OCI-LY3 (cell line): ENCODE measurements around the gene HOXB6.

Experiments
- H2AFZ ChIP-seq: fragments of 200-600, 300-600 bp; shearing (Covaris generic); 2 replicates; pipeline ENCODE4 v1.6.0; 2014; ENCODE audit warnings: antibody characterized with exemption, low read depth, low read length
- H3K27ac ChIP-seq: fragments of 200-600, 300-600 bp; sonication (generic); 2 replicates; pipeline ENCODE4 v1.5.1; 2014; ENCODE audit warnings: mild to moderate bottlenecking, low read length, moderate library complexity, mixed read lengths
- H3K27me3 ChIP-seq: fragments of 200-600, 300-600 bp; sonication (generic); 2 replicates; pipeline ENCODE4 v1.6.1; 2014; ENCODE audit warnings: low read depth, low read length, mixed read lengths
- H3K36me3 ChIP-seq: fragments of 200-600, 300-600 bp; sonication (generic); replicated peaks from 2 replicates; pipeline ENCODE3; 2014; ENCODE audit warnings: low read depth, low read length, mixed read lengths
- H3K4me1 ChIP-seq: fragments of 300-600, 200-600 bp; sonication (generic); 2 replicates; pipeline ENCODE4 v1.6.1; 2014; ENCODE audit warnings: low read length, mixed read lengths
- H3K4me2 ChIP-seq: fragments of 200-600, 300-600 bp; sonication (generic); 2 replicates; pipeline ENCODE4 v1.6.1; 2014; ENCODE audit warnings: low read length, mixed read lengths
- H3K4me3 ChIP-seq: fragments of 300-600, 200-600 bp; sonication (generic); 2 replicates; pipeline ENCODE4 v1.5.1; 2014; ENCODE audit warnings: antibody characterized with exemption, mild to moderate bottlenecking, low read length, moderate library complexity
- H3K79me2 ChIP-seq: fragments of 300-600, 200-600 bp; shearing (Covaris generic); 2 replicates; pipeline ENCODE4 v1.6.1; 2014; ENCODE audit warnings: mild to moderate bottlenecking, low read length, mixed read lengths
- H3K9ac ChIP-seq: fragments of 300-600, 200-600 bp; shearing (Covaris generic); 2 replicates; pipeline ENCODE4 v1.6.0; 2014; ENCODE audit warnings: mild to moderate bottlenecking, low read length, moderate library complexity
- H3K9me3 ChIP-seq: fragments of 200-600, 300-600 bp; shearing (Covaris generic); 2 replicates; pipeline ENCODE4 v1.6.1; 2014; ENCODE audit warnings: low read length, mixed read lengths; ENCODE audit not compliant: insufficient read depth
- H4K20me1 ChIP-seq: fragments of 200-600, 300-600 bp; sonication (generic); 2 replicates; pipeline ENCODE4 v1.6.1; 2016; ENCODE audit warnings: low read length, mixed read lengths; ENCODE audit not compliant: insufficient read depth
- CTCF ChIP-seq: fragments of 200-600, 300-600 bp; sonication (generic); IDR thresholded peaks from 2 replicates; pipeline ENCODE4 v1.5.1; 2014; ENCODE audit warnings: antibody characterized with exemption, low read length, low read depth
- EZH2phosphoT487 ChIP-seq: fragments of 200-600 bp; shearing (Covaris generic); IDR thresholded peaks from 2 replicates; pipeline ENCODE4 v1.6.1; 2018; ENCODE audit warnings: antibody characterized with exemption, mixed run types, low read depth

The HOXB6 gene

GRCh38 chr17:48586355-48587258, 18.2 kb downstream of the HOXB6 start:
- no peaks in the 10 kb centered on the region for H3K36me3 ChIP-seq
- H3K9ac ChIP-seq = peak overlapping the region; percentile 71
- no peaks in the 10 kb centered on the region for H3K9me3 ChIP-seq
- peak overlapping the region; percentile 95 for H3K4me3 ChIP-seq
- peak overlapping the region; percentile 44; the same call in 1 of the 2 replicates for H2AFZ ChIP-seq
- peaks cover 5% of the 10 kb centered on the region; the same call in 1 of the 2 replicates for H3K79me2 ChIP-seq
- no peaks in the 10 kb centered on the region for H4K20me1 ChIP-seq
- peak overlapping the region; percentile 98 for H3K4me2 ChIP-seq
- TF ChIP-seq CTCF = no peak
- TF ChIP-seq EZH2phosphoT487 = no peak
- H3K27ac ChIP-seq = no peak overlapping the region
- peaks cover 39% of the 10 kb centered on the region for H3K27me3 ChIP-seq
- H3K4me1 ChIP-seq = peaks cover 46% of the 10 kb centered on the region

- Histone ChIP-seq H3K4me2 (peak overlapping the region; percentile 98), H3K27me3 (peaks cover 34% of the 10 kb centered on the region), H3K27ac (no peak overlapping the region), H4K20me1 (no peaks in the 10 kb centered on the region), H3K36me3 (no peaks in the 10 kb centered on the region), H2AFZ (no peak overlapping the region), H3K79me2 (peaks cover 14% of the 10 kb centered on the region; the same call in 1 of the 2 replicates), H3K4me3 (peak overlapping the region; percentile 95), H3K9ac (peak overlapping the region; percentile 93), H3K9me3 (no peaks in the 10 kb centered on the region), H3K4me1 (peaks cover 53% of the 10 kb centered on the region)
- TF ChIP-seq EZH2phosphoT487 = no peak
- no peak for TF ChIP-seq CTCF
These were observed 20.5 kb downstream of the HOXB6 start for GRCh38 chr17:48584223-48584741.

- no peaks in the 10 kb centered on the region for H4K20me1 ChIP-seq
These were observed 21.0 kb downstream of the HOXB6 start for GRCh38 chr17:48583708-48584222.

More at GRCh38 chr17:48583708-48584222, 21.0 kb downstream of the HOXB6 start:
- H3K9ac ChIP-seq = 0 out of 2 replicates have a peak overlapping the region, but pooled peaks have one; percentile 93
- no peak for TF ChIP-seq CTCF
- TF ChIP-seq EZH2phosphoT487 = no peak
- peaks cover 19% of the 10 kb centered on the region; the same call in 1 of the 2 replicates for H3K79me2 ChIP-seq
- peak overlapping the region; percentile 98 for H3K4me2 ChIP-seq
- peaks cover 29% of the 10 kb centered on the region for H3K27me3 ChIP-seq
- no peak overlapping the region for H3K27ac ChIP-seq
- no peaks in the 10 kb centered on the region for H3K36me3 ChIP-seq
- no peak overlapping the region for H2AFZ ChIP-seq
- H3K4me3 ChIP-seq = no peak overlapping the region
- H3K9me3 ChIP-seq = no peaks in the 10 kb centered on the region
- H3K4me1 ChIP-seq = peaks cover 51% of the 10 kb centered on the region
